Thyroid gland (tissue), 4 donors: ENCODE measurements around the gene EVA1B. TPM values are rescaled to one million over a fixed set of nuclear protein-coding genes. Genes with fewer than 3 reads are reported as not detected.

Experiments
- DNase-seq, 2 donors: peaks; one replicate each; pipeline ENCODE4 v3.0.0-alpha.2; 2019
- H3K27ac ChIP-seq, 3 donors: fragments of 200-600 bp; sonication (generic); 1 replicate in 2 of 3; 2 replicates in 1 of 3; pipeline ENCODE4 v1.5.1; 2016 to 2019; ENCODE audit warnings: mild to moderate bottlenecking in 1 of 3, moderate library complexity in 1 of 3
- H3K27me3 ChIP-seq: fragments of 200-600 bp; sonication (generic); one replicate; pipeline ENCODE4 v1.5.1; 2019
- H3K36me3 ChIP-seq, 2 donors: fragments of 200-600 bp; sonication (generic); one replicate each; pipeline ENCODE4 v1.5.1; 2016 to 2019
- H3K4me1 ChIP-seq, 2 donors: fragments of 200-600 bp; sonication (generic); one replicate each; pipeline ENCODE4 v1.5.1; 2017 to 2019
- H3K4me3 ChIP-seq, 3 donors: fragments of 200-600 bp; sonication (generic); replicated peaks in 1 of 3; 1 replicate in 2 of 3; 2 replicates in 1 of 3; pipeline ENCODE4 v1.5.1; 2016; ENCODE audit warnings: mild to moderate bottlenecking in 1 of 3
- H3K9me3 ChIP-seq: fragments of 200-600 bp; sonication (generic); one replicate; pipeline ENCODE4 v1.5.1; 2017
- CTCF ChIP-seq, 6 experiments: fragments of 200-600 bp in 3 of 6; fragments of 450-650 bp in 3 of 6; sonication (generic) in 3 of 6; IDR thresholded peaks; one replicate each; pipeline ENCODE4 v1.5.1; 2016 to 2019; ENCODE audit warnings: antibody characterized with exemption in 6 of 6, mild to moderate bottlenecking in 2 of 6, inconsistent platforms in 1 of 6, moderate library complexity in 1 of 6
- POLR2A ChIP-seq, 2 donors: fragments of 450-650 bp; IDR thresholded peaks; one replicate each; pipeline ENCODE4 v1.6.1; 2017; ENCODE audit warnings: antibody characterized with exemption in 2 of 2, mild to moderate bottlenecking in 2 of 2, moderate library complexity in 1 of 2
- WGBS, 2 donors: methylation state at CpG; one replicate each; pipeline ENCODE4 v1.1.5; 2017; 5-methylcytosine and 5-hydroxymethylcytosine counted together
- intact Hi-C: fragments of 100-400 bp; cut with DNase I; formaldehyde crosslinking; loops from one replicate; pipeline ENCODE4 v1.15.1; 2023
- total RNA-seq, 4 donors: library from RNA; depleted of rRNA; stranded (reverse); fragments of >200 nt; gene quantifications; one replicate each; pipeline ENCODE4 v1.2.3, GENCODE V29; 2016

The EVA1B gene
- total RNA-seq, 4 donors from 2014 or later, result 30.7 to 71.5 (median 52.5) TPM

GRCh38 chr1:36309397-36309796, 14.0 kb downstream of the EVA1B start:
- peaks cover 15 to 21% of the 10 kb centered on the region in 2 donors for H3K4me1 ChIP-seq
- peaks cover 0 to 1% of the 10 kb centered on the region in 2 donors for H3K36me3 ChIP-seq
- TF ChIP-seq POLR2A (IDR thresholded peaks at IDR 0.05) (no peak), CTCF (IDR thresholded peaks at IDR 0.05) (no peak)
- WGBS, 2 donors, result 96 to 97% methylated on average over 7 of the region's 7 CpGs
- no peak for DNase-seq
- intact Hi-C loops, result no loop called here
- no peak overlapping the region for H3K27ac ChIP-seq
- H3K4me3 ChIP-seq, result no peak overlapping the region
- no peaks in the 10 kb centered on the region for H3K9me3 ChIP-seq
- no peaks in the 10 kb centered on the region for H3K27me3 ChIP-seq

DNA sequence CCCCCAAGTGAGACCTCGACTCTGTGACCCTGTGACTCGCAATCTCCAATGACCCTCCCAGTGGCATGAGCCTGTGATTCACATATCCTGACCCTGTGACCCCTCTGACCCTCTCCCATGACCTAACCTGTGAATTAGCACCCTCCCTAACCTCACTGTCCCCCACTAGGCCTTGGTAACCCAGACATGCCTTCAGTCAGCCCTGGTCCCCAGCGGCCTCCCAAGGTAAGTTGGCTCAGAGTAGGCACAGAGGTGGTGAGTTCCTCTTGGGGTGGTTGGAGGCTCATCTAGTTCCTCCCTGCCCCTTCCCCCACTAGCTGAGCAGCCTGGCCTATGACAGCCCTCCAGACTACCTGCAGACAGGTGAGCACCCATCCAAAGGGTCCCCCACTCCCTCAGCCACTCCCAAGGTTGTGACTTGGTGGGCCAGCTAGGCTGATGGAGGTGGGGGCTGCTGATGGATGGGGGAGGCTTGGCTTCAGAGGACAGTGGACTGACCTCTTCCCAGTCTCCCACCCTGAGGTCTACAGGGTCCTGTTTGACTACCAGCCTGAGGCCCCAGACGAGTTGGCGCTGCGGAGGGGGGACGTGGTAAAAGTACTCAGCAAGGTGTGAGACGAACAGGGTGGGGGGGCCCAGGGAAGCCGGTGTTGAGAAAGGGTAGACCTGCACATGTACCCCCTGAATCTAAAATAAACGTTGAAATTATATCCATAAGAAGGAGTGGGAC, 15.7 kb downstream of the EVA1B start:
- TF ChIP-seq CTCF (IDR thresholded peaks at IDR 0.05), result no peak
- no peak for TF ChIP-seq POLR2A (IDR thresholded peaks at IDR 0.05)
- H3K4me3 ChIP-seq, result peak overlapping the region in 1 of 3 donors; percentile 79
- intact Hi-C loops, result no loop called here
- H3K9me3 ChIP-seq, result no peaks in the 10 kb centered on the region
- no peaks in the 10 kb centered on the region for H3K27me3 ChIP-seq
- H3K4me1 ChIP-seq, result peaks cover 15 to 21% of the 10 kb centered on the region in 2 donors
- H3K36me3 ChIP-seq, result peaks cover 11 to 16% of the 10 kb centered on the region in 2 donors
- H3K27ac ChIP-seq, result no peak overlapping the region
- DNase-seq, result no peak
- WGBS, 2 donors, result 90 to 91% methylated on average over 9 of the region's 10 CpGs

GRCh38 chr1:36306902-36307456, 16.5 kb downstream of the EVA1B start:
- Histone ChIP-seq H3K4me3 (peak overlapping the region; percentile 24 to 79 (median 57)), H3K27ac (peak overlapping the region; percentile 85 to 93 (median 93)), H3K36me3 (peaks cover 18 to 22% of the 10 kb centered on the region in 2 donors), H3K9me3 (no peaks in the 10 kb centered on the region), H3K4me1 (peaks cover 15 to 21% of the 10 kb centered on the region in 2 donors), H3K27me3 (no peaks in the 10 kb centered on the region)
- WGBS, 2 donors, result 3% methylated on average over 14 to 21 of the region's 46 CpGs
- intact Hi-C loops, result no loop called here
- peak; percentile 94 to 95 for DNase-seq
- TF ChIP-seq CTCF (IDR thresholded peaks at IDR 0.05), result no peak
- TF ChIP-seq POLR2A (IDR thresholded peaks at IDR 0.05), result peak in 1 of 2 donors; percentile 74

GRCh38 chr1:36306210-36306901, 17.1 kb downstream of the EVA1B start, which contains the start of gene SH3D21:
Gene SH3D21, plus strand, starts transcription at chr1:36306368. Its CDS starts 53 bp downstream, at chr1:36306421.
- Histone ChIP-seq H3K27ac (peak within 1 kb of the TSS; percentile 85 to 93 (median 93)), H3K36me3 (peaks cover 24 to 28% of the 10 kb centered on the region in 2 donors), H3K9me3 (no peaks in the 10 kb centered on the region), H3K4me3 (peak within 1 kb of the TSS; percentile 24 to 79 (median 57)), H3K4me1 (peaks cover 15 to 21% of the 10 kb centered on the region in 2 donors), H3K27me3 (no peaks in the 10 kb centered on the region)
- peak; percentile 84 to 87 for DNase-seq
- intact Hi-C loops, result no loop called here
- WGBS, 2 donors, result 0% methylated on average over 1 to 13 of the region's 65 CpGs
- TF ChIP-seq POLR2A (IDR thresholded peaks at IDR 0.05), result peak in 1 of 2 donors; percentile 75
- TF ChIP-seq CTCF (IDR thresholded peaks at IDR 0.05), result peak in 2 of 6 experiments; percentile 9 to 24
